ENCODE data around the gene HS3ST2.
A peak's percentile ranks its signal among the peaks of the same experiment; 100 is the strongest.
"Not testable (repeated sequence)": the region's sequence is repeated elsewhere in the genome, so short reads cannot be mapped to it uniquely, and the experiment has no call there.

HS3ST2 gene

DNA sequence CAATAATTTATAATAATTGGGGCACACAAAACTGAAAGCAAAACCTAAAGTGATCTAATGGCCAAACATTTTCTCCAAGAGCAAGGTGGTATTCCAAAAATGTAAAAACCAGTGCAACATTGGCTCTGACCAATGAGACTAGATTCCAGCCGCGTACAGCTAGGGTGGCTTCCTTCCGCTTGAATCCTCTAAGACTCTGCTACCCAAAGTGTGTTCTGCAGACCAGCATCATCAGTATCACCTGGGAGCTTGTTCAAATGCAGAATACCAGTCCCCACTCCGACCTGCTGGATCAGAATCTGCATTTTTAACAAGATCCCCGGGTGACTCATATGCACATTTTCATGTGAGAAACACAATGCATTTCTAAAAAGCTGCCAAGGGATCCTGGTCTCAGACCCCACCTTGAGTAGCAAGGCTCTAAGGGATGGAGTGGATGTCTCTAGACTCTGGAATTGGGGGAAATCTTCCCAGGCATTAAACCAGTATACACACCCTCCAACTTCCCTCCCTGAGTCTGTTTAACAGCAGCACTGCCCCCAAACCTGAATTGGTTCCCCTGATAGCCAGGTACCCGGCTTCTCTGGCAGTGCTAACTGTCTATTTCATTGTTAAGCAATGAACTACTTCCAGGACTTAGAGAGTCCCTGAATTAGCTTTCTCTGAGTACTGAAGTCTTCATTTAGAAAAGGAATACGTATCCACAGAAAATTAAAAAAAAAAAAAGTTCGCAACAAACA lies 118.2 kb downstream of the HS3ST2 start:
- DNase-seq (ENCODE audit: low read depth in 3 of 3): no peak

DNA sequence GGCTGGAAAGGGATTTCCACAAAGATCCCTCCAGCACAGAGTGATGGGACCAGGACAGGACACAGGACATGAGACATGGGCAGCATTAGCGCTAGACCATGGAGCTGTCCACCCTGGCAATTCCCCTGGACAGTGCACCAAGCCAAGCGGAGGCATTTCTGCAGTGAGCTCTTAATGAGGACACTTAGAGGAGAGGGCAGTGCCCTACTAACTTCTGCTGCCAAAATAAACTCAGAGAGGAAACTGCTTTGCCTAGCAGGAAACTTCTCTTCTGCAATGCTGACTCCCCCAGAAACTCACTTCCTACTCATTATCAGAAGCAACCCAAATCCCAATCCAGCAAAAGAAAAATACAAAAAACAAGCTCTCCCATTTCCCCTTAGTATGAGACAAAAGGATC lies 119.2 kb downstream of the HS3ST2 start:
- no peak for DNase-seq (ENCODE audit: low read depth in 3 of 3)

DNA sequence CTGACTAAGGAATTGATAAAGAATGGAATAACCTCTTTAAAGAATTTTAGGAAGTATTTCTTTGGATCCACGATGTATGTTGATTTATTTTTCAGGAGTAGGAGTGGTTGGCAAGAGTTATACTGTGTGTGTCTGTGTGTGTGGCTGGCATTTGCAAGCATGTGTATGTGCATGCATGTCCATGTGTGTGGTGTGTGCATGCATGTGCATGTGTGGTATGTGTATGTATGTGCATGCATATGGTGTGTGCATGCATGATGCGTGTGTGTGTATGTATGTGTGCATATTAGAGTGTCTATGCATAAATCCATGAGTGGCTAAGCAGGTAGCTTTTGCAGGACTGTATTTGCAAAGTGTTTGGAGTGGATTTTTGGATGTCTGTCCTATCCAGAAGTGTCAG lies 120.8 kb downstream of the HS3ST2 start:
- DNase-seq (ENCODE audit: low read depth in 3 of 3): no peak

DNA sequence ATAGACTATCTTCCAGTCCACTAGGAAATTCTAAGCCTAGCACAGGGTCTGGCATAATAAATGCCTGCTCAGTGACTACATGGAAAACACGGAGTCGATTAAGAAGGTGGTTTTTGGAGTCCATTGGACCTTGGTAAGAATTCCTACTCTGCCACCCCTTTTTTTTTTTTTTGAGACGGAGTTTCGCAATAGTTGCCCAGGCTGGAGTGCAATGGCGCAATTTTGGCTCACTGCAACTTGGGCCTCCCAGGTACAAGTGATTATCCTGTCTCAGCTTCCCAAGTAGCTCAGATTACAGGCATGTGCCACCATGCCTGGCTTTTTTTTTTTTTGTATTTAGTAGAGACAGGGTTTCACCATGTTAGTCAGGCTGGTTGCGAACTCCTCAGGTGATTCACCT lies 123.2 kb downstream of the HS3ST2 start:
- no peak for DNase-seq (ENCODE audit: low read depth in 3 of 3)

DNA sequence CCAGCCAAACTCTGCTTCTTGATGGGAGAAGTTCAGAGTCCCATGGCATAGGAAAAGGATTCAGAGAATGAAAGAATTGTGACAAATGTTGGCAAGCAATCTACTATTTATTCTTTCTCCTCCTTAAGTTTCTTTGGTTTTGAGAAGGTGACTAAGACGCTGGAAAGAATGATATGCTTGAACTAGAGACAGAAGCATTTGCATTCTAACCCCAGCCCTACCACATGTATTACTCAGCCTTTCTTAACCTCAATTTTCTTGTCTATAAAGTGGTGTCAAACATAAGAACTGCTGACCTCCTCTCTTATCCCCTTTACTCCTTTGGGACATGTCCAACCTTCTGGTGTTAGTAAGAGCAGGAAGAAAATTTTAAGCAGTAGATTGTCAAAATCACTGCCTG lies 124.7 kb downstream of the HS3ST2 start:
- DNase-seq (ENCODE audit: low read depth in 3 of 3): no peak

DNA sequence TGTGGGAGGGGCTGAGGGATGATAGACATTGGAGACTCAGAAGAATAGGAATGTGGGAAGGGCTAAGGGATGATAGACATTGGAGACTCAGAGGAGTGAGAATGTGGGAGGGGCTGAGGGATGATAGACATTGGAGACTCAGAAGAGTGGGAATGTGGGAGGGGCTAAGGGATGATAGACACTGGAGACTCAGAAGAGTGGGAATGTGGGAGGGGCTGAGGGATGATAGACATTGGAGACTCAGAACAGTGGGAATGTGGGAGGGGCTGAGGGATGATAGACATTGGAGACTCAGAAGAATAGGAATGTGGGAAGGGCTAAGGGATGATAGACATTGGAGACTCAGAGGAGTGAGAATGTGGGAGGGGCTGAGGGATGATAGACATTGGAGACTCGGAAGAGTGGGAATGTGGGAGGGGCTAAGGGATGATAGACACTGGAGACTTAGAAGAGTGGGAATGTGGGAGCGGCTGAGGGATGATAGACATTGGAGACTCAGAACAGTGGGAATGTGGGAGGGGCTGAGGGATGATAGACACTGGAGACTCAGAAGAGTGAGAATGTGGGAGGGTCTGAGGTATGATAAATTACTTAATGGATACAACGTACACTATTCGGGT lies 125.9 kb downstream of the HS3ST2 start:
- not testable (repeated sequence) for DNase-seq (ENCODE audit: low read depth in 3 of 3)

DNA sequence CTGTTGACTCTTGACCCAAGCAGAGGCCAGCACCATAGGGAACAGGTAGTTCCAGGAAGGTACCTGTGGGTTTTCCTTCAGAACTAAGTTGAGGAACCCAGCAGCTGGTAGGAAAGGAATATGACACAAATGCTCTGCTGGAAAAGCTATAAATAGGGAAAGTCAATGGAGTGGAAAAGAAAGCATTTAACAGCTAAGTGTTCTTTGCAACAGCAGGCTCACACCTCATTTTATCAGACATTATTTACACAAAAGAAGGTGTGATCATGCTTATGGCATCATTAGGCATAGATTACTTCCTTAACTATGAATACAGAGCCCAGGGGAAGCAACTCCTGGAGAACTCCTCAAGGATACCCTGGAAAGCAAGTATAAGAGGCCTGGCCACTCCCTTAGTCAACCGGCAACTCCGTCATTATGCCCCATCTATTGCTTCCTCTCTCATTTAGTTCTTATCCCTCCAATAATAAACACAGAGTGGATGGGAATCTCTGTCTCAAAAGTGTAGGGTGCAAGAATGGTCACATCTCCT lies 128.1 kb downstream of the HS3ST2 start:
- no peak for DNase-seq (ENCODE audit: low read depth in 3 of 3)

DNA sequence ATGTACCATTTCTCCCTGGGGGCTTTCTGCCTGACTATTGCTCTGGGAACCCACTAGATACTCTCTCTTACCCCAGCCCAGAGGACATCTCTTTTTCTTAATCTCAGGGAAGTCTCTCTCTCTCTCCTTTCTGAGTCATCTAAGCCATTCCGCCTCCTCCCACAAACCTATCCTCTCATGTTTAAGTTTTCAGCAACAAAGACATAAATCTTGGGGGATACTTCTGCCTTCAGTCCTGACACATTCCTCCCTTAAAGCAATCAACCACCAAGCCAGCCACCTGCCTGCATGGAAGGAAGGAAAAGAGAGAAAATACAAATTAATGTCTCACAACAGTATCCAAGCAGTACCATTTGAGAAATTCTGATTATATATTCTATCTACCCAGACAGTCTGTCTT lies 128.8 kb downstream of the HS3ST2 start:
- DNase-seq (ENCODE audit: low read depth in 3 of 3): no peak

DNA sequence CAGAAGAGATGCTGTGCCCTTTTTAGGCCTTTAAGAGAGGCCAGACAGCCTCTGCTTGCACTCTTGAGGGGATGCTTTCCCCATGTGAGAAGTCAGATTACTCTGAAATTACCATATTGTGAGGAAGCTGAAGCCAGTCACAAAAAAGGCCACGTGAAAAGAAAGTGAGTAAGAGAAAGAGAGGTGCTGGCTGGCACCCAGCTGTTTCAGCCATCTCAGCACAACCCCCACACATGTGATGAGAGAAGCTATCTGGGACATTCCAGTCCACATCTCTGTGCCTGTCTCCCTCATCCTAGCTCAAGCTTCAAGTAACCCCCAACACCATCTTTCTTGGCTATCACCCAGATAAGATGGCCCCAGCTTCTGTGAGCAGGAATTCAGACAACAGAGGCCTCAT lies 131.4 kb downstream of the HS3ST2 start:
- no peak for DNase-seq (ENCODE audit: low read depth in 3 of 3)

DNA sequence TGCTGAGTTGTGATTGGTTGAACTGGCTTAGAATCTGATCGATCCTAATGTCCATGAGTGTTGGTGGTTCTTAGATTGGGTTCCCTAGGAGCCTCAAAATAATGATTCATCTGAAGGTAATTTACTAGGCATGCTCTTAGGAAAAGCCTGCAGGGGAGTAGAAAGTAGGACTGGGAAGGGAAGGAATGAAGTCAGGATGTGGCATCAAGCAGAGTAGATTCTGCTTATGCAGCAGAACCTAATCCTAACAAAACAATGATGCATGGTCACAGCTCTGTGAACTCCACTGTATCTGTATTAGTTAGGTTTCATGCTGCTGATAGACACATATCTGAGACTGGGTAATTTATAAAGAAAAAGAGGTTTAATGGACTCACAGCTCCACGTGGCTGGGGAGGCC lies 132.5 kb downstream of the HS3ST2 start:
- no peak for DNase-seq (ENCODE audit: low read depth in 3 of 3)

DNA sequence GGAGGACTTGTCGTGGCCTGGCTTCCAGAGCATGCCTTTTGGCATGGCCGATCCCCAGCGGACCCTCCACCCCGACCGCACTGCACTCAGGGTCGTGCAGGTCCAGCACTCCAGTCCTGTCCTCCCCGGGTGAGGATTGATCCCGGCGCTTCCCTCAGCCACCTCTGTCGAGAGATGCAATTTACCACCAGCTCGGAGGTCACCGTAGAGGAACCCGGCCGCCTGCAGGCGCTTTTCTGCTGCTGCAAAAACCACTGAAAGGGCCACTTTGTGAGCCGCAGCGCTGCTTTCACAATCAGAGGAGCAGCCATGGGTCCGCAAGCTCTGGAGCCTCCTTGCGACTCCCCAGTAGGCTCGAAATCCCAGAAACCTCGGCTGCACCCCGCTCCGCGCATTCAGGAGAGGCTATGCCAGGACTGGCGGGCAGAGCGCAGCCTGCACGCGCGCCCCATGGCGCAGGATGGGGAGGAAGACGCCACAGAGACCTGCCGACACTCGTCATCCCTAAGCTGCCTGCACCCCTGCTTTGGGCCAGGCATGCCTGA lies 134.2 kb downstream of the HS3ST2 start:
- DNase-seq (ENCODE audit: low read depth in 3 of 3): no peak

DNA sequence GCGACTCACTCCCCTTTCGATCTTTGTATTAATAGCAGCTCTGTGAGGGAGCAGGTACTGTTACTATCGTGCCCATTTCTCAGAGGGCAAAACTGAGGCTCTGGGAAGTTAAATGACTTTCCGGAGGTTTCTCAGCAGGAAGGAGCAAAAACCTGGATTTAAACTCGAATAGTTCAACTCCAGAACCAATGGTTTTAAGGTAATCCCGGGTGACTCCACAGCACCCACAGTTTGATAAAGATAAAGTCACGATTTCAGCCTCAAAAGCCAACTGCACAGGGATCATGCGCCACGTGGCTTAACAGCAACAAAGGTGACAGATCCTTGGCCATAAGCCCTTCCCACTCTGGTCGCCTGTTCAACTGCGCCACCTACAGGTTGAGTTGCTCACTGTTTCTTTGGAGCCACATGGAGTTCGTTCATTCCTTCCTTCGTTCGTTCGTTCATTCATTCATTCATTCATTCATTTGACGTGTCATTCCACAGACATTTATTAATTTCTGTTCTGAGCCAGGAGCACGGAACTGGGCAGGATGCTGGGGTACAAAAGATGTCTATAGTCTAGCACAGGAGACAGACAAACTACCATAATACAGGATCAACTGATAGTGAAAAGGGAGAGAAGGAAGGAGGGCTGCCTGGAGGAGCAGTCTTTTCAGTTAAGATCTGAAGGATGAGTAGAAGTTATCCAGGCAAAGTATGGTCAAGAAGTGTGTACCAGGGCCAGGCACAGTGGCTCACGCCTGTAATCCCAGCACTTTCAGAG lies 134.8 kb downstream of the HS3ST2 start:
- DNase-seq (ENCODE audit: low read depth in 3 of 3): peak; percentile 51 to 54 (median 52)

DNA sequence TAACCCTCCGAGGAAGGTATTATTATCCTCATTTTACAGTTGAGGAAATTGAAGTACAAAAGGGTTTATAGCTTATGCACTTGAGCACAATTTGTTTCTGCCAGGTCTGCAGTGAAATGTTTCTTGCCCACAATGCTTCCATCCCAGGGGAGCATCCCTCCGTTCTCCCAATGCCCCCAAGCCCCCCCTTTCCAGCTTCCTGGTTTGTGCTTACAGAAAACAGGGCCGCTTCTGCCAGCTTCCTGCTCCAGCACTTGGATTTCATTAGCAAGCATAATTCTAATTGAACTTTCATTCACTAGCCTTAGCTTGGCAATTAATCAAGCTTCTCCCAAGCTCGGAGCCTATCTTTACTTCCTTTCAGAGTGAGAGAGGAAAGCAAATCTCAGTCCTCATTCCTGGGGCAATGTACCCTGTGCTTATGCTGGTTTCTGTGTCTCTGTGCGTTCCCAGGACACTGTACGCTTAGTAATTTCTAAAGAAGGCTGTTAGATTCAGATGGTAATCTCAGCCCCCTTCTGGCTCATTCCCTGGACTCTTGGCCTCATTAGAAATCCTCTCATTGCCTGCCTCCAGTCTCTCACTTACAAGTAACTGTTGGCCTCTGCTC lies 141.6 kb downstream of the HS3ST2 start:
- no peak for DNase-seq (ENCODE audit: low read depth in 3 of 3)

DNA sequence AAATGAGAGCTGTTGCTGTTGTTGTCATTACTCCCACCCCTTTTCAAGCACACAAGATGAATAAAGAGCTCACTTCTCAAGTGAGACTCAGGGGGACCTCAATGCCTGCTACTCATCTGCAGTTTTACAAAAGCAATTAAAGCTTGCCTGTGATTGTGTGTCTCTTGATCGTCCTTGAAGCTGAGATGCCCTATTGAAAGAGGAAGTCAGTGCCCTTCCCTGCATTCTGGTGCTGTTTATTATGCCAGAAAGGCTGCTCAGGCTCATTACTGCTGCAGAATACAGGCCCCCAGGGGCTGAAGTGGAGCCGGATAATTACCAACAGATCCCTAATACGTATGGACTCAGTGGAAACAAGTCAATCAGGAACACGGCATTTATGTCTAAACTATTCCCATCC lies 147.2 kb downstream of the HS3ST2 start:
- DNase-seq (ENCODE audit: low read depth in 3 of 3): no peak

DNA sequence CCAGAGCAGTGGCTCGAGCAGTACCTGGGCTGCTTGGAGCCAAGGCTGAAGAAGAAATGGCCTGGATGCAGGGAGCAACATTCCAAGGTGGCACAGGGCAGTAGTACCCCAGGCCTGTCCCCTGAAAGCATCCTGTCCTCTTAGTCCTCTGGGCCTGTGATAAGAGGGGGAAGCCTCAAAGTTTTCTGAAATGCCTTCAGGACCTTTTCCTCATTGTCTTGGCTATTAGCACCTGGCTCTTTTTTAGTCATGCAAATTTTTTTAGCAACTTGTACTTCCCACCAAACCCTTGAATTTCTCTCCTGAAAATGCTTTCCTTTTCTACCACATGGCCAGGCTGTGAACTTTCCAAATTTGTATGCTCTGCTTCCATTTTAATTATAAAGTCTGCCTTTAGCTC lies 148.9 kb downstream of the HS3ST2 start:
- no peak for DNase-seq (ENCODE audit: low read depth in 3 of 3)

Measured in stimulated activated CD4-positive, alpha-beta T cell treated with anti-CD3 and anti-CD28 coated beads, TNF-alpha, amount 100 ng/mL, for 48 hours (primary cell).